CD4-positive, alpha-beta T cell (primary cell): ENCODE results near the gene BRD1. TPM values are rescaled to one million over a fixed set of nuclear protein-coding genes. Genes with fewer than 3 reads are reported as not detected.

Source experiments
- ATAC-seq: fragments of 200-7000 bp; cut with Tn5 transposase; one replicate; pipeline ENCODE4 v1.10.0; 2022; ENCODE audit warnings: mild to moderate bottlenecking; ENCODE audit not compliant: poor library complexity
- CTCF ChIA-PET: fragments of 350-600 bp; sonication (Branson Sonifier 250); formaldehyde crosslinking; loops from one replicate; lab custom pipeline; 2021; ENCODE audit warnings: antibody characterized with exemption, inconsistent platforms; lab: Charles Lee
- POLR2A ChIA-PET: fragments of 350-600 bp; sonication (Branson Sonifier 250); formaldehyde crosslinking; loops from one replicate; lab custom pipeline; 2021; ENCODE audit warnings: antibody characterized with exemption, inconsistent platforms; lab: Charles Lee
- DNase-seq, 14 experiments: peaks; one replicate each; pipeline ENCODE4 v3.0.0-alpha.2; 2013 to 2020; ENCODE audit warnings: mixed read lengths in 2 of 14
- H3K27ac ChIP-seq, 2 donors: one replicate each; pipeline versions ENCODE4 v1.5.1 to v1.7.0; 2013; ENCODE audit warnings: low read length in 2 of 2, low read depth in 1 of 2, mild to moderate bottlenecking in 1 of 2
- H3K27me3 ChIP-seq, 2 experiments: 1 replicate in 1 of 2; 2 replicates in 1 of 2; pipeline versions ENCODE4 v1.6.1 to v1.7.0; 2013; ENCODE audit warnings: low read length in 2 of 2, control low read depth in 1 of 2, mild to moderate bottlenecking in 1 of 2, moderate library complexity in 1 of 2; ENCODE audit not compliant: insufficient read depth in 2 of 2, control insufficient read depth in 1 of 2
- H3K36me3 ChIP-seq: one replicate; pipeline ENCODE4 v1.6.1; 2013; ENCODE audit warnings: low read length, control low read depth; ENCODE audit not compliant: insufficient read depth
- H3K4me1 ChIP-seq: one replicate; pipeline ENCODE4 v1.6.1; 2013; ENCODE audit warnings: low read length, control low read depth; ENCODE audit not compliant: insufficient read depth
- H3K4me3 ChIP-seq: one replicate; pipeline ENCODE4 v1.5.1; 2013; ENCODE audit warnings: mild to moderate bottlenecking, low read length, moderate library complexity
- H3K9me3 ChIP-seq, 2 experiments: 1 replicate in 1 of 2; 2 replicates in 1 of 2; pipeline versions ENCODE4 v1.6.1 to v1.7.0; 2013; ENCODE audit warnings: low read length in 2 of 2, mild to moderate bottlenecking in 2 of 2, control low read depth in 1 of 2, moderate library complexity in 1 of 2; ENCODE audit not compliant: control insufficient read depth in 1 of 2, insufficient read depth in 1 of 2
- H3K27ac Mint-ChIP-seq: one replicate; pipeline ENCODE4 v1.8.0; 2020; ENCODE audit warnings: mixed read lengths
- H3K27me3 Mint-ChIP-seq: one replicate; pipeline ENCODE4 v1.8.0; 2021; ENCODE audit warnings: mixed read lengths
- H3K36me3 Mint-ChIP-seq: one replicate; pipeline ENCODE4 v1.8.0; 2021; ENCODE audit warnings: low read depth, mixed read lengths
- H3K4me1 Mint-ChIP-seq: one replicate; pipeline ENCODE4 v1.8.0; 2021; ENCODE audit warnings: low read depth, mixed read lengths
- H3K4me3 Mint-ChIP-seq: one replicate; pipeline ENCODE4 v1.8.0; 2020; ENCODE audit warnings: mild to moderate bottlenecking, mixed read lengths
- H3K9me3 Mint-ChIP-seq: one replicate; pipeline ENCODE4 v1.8.0; 2020; ENCODE audit warnings: mixed read lengths
- CTCF ChIP-seq: fragments of 200-600 bp; IDR thresholded peaks from one replicate; pipeline ENCODE4 v1.8.0; 2022; ENCODE audit warnings: antibody characterized with exemption, mild to moderate bottlenecking
- intact Hi-C, 2 experiments: fragments of 100-400 bp; cut with DNase I in 1 of 2; cut with micrococcal nuclease in 1 of 2; formaldehyde crosslinking; loops; one replicate each; pipeline versions ENCODE4 v1.15.1 to v1.9.0; 2023 to 2025; cut with DNase I, micrococcal nuclease
- total RNA-seq, 174 experiments: library from RNA in 2 of 174; stranded (reverse) in 2 of 174; gene quantifications; one replicate each; pipeline ENCODE4 v1.2.3 and lab custom pipeline; 2021 to 2026

BRD1 gene
- total RNA-seq, 2 experiments from 2014 or later = 129 to 130 TPM

DNA sequence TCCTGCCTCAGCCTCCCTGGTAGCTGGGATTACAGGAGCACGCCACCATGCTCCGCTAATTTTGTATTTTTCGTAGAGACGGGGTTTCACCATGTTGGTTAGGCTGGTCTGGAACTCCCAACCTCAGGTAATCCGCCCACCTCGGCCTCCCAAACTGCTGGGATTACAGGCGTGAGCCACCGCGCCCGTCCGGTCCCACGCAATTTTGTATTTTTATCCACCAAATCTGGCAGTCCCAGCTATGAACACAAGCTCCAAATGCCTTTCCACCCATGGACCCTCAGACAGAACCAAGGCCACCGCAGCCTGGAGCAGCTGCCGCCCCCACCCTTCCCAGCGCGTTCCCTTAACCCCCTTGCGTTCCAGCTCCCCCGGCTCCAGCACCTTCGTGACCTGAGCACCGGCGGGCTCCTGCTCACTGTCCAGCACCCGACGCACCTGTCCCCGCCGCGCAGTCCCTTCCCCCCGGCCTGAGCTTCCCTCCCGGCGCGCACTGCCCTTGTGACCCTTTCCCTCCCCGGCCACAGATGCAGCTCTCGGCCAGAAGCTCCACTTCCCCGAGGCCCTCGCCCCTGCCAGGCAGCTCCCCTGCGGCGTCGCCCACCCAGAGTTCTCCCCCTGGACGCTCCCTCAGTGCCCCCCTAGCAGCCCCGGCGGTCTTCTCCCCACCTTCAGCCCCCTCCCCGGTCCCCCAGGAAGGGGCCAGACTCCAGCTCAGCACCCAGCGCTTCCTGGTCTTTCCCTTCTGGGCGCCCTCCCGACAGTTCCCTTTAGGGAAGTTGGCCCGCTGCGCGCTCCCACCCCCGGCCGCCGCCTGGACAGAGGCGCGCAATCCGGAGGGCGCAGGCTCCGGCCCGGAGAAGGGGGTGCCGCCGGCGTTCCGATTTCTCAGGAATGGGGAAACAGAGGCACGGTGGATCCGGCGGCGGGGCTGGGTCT lies 20.3 kb upstream of the BRD1 start:
- no peak for TF ChIP-seq CTCF
- ATAC-seq (no peak), DNase-seq (no peak)
- Histone ChIP-seq H3K27ac (no peak overlapping the region), H3K36me3 (no peaks in the 10 kb centered on the region), H3K27me3 (no peaks in the 10 kb centered on the region), H3K9me3 (no peaks in the 10 kb centered on the region), H3K4me1 (peaks cover 35% of the 10 kb centered on the region), H3K4me3 (peak overlapping the region; percentile 50)
- H3K36me3 Mint-ChIP-seq = no peaks in the 10 kb centered on the region
- intact Hi-C loops = no loop called here
- peak overlapping the region; percentile 69 for H3K4me3 Mint-ChIP-seq
- H3K27ac Mint-ChIP-seq = no peak overlapping the region
- H3K27me3 Mint-ChIP-seq = peaks cover 3% of the 10 kb centered on the region
- ChIA-PET CTCF (no interaction called here), POLR2A (interaction anchor here (1.4 to 1.8 kb wide), 2 partner anchors 9 to 18 kb away, joined by 4 to 13 read pairs; no protein-coding TSS in a partner anchor)
- peaks cover 26% of the 10 kb centered on the region for H3K4me1 Mint-ChIP-seq
- H3K9me3 Mint-ChIP-seq = no peaks in the 10 kb centered on the region

- POLR2A ChIA-PET = no interaction called here
- intact Hi-C loops = no loop called here
- H3K9me3 Mint-ChIP-seq = no peaks in the 10 kb centered on the region
Observed at GRCh38 chr22:49845666-49846459, 18.2 kb upstream of the BRD1 start.

More at GRCh38 chr22:49845666-49846459, 18.2 kb upstream of the BRD1 start:
- Mint-ChIP-seq H3K4me1 (peaks cover 8% of the 10 kb centered on the region), H3K36me3 (no peaks in the 10 kb centered on the region), H3K27ac (no peak overlapping the region), H3K27me3 (peaks cover 2% of the 10 kb centered on the region), H3K4me3 (peak overlapping the region; percentile 46)
- ATAC-seq = no peak
- Histone ChIP-seq H3K27me3 (no peaks in the 10 kb centered on the region), H3K27ac (no peak overlapping the region), H3K36me3 (no peaks in the 10 kb centered on the region), H3K9me3 (no peaks in the 10 kb centered on the region), H3K4me3 (no peak overlapping the region), H3K4me1 (peaks cover 24% of the 10 kb centered on the region)
- TF ChIP-seq CTCF = no peak
- no peak for DNase-seq
- CTCF ChIA-PET = no interaction called here
